Measurements from ENCODE around the gene C19orf33.

C19orf33 gene

GRCh38 chr19:38277549-38277948 is 26.5 kb upstream of the C19orf33 start:
- Histone ChIP-seq H3K9me3 (ENCODE audit: low read depth, low read length) (no peaks in the 10 kb centered on the region), H3K4me3 (no peak overlapping the region), H3K9ac (ENCODE audit: insufficient read length) (no peak overlapping the region), H3K36me3 (ENCODE audit: insufficient read depth, low read length) (no peaks in the 10 kb centered on the region), H3K27ac (no peak overlapping the region)
- no peak for DNase-seq (ENCODE audit: low read depth, low spot score)
- TF ChIP-seq EZH2 (IDR thresholded peaks at IDR 0.05) (no peak), POLR2AphosphoS5 (IDR thresholded peaks at IDR 0.05; ENCODE audit: borderline replicate concordance, low read depth, low read length) (no peak), FOXP2 (optimal IDR thresholded peaks at IDR 0.05; ENCODE audit: control extremely low read depth, extremely low read length, insufficient read depth) (no peak)

DNA sequence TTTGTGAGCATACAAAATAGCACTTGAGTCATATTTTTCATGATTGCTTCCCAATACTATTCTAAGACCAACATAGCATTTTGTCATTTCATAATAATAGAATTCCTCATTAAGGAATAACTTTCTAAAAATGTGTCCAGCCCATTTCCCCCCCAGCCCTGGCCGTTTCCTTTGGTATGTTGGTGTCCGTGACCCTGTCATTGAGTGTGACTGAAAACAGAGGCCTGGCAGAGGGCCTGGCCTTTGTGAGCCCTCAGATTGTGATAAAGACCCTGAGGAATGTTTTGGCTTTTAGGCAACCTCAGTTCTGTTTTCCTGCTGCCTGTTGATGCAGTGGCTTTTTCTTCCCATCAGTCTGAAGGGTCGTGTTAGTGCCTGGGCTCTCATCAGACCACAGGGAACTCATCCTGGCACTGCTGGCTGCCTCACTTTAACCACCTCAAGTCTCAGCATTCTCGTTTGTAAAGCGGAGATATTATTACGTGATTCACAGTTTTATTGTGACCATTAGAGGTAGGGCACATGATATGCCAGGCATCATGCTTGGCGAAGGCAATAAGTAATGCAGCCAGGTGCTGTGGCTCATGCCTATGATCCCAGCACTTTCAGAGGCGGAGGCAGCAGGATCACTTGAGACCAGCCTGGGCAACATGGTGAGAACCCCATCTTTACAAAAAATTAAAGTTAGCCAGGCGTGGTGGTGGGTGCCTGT is 25.9 kb upstream of the C19orf33 start:
- Histone ChIP-seq H3K9me3 (ENCODE audit: low read depth, low read length) (no peaks in the 10 kb centered on the region), H3K9ac (ENCODE audit: insufficient read length) (no peak overlapping the region), H3K36me3 (ENCODE audit: insufficient read depth, low read length) (no peaks in the 10 kb centered on the region), H3K27ac (no peak overlapping the region), H3K4me3 (no peak overlapping the region)
- no peak for DNase-seq (ENCODE audit: low read depth, low spot score)
- no peak for TF ChIP-seq FOXP2 (optimal IDR thresholded peaks at IDR 0.05; ENCODE audit: control extremely low read depth, extremely low read length, insufficient read depth)
- no peak for TF ChIP-seq EZH2 (IDR thresholded peaks at IDR 0.05)

DNA sequence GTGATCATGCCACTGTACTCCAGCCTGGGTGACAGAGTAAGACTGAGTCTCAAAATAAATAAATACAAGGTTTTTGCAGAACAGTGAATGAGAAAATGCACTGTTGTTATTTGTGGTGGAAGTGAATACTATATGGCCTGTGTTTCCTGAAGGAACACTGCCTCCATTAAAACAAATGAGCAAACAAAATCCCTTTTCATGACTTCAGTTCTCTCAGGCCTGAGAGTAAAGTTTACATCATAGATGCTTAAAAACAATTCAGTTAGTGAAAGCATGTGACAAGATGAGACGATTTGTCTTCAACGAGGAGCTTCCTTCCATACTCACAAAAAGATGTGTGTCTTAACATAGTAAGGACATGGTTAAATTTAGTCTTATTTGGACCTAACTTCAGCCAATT is 25.3 kb upstream of the C19orf33 start:
- no peak for TF ChIP-seq EZH2 (IDR thresholded peaks at IDR 0.05)
- no peak for TF ChIP-seq POLR2AphosphoS5 (IDR thresholded peaks at IDR 0.05; ENCODE audit: borderline replicate concordance, low read depth, low read length)
- no peak for TF ChIP-seq FOXP2 (optimal IDR thresholded peaks at IDR 0.05; ENCODE audit: control extremely low read depth, extremely low read length, insufficient read depth)
- Histone ChIP-seq H3K9me3 (ENCODE audit: low read depth, low read length) (no peaks in the 10 kb centered on the region), H3K36me3 (ENCODE audit: insufficient read depth, low read length) (no peaks in the 10 kb centered on the region), H3K4me3 (no peak overlapping the region), H3K27ac (no peak overlapping the region), H3K9ac (ENCODE audit: insufficient read length) (no peak overlapping the region)
- no peak for DNase-seq (ENCODE audit: low read depth, low spot score)

DNA sequence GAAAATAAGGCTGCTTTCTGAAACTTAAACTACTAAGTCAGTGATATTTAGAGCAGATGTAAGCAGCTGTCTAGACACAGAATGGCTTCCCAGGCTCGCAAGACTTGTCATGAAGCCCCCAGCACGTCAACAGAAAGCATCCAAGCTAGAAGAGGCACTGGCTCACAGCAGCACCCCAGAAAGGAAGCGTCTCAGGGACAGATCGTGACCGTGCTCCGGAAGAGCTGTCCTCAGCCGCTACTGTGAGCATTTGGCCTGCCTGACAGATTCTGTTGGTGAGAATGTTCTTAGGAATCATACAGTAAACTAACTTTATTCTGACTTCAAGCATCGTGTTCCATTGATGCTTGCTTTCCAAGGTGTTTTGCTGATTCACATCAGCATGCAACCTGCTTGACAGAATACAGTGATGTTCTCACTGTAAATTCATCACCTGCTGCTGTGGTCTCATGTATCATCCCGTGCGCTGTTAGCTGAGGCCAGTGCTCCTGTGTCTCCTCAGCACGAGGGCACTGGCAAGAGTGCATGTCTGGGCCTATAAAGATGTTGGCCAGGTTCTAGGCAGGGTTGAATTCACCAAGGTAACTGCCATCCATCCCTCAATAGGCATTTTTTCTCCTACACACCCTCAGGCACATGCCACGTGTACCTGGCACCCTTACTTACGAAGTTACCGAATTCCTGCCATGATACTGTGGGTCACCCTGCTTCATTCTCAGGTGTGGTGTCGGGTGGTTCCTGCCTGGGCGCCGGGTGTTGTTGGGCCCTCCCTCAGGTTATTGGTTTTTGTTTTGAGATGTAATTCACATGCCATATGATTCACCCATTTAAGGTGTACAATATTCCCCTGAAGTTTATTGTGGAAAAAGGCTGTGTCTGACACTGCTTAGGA is 23.8 kb upstream of the C19orf33 start:
- no peaks in the 10 kb centered on the region for H3K36me3 ChIP-seq (ENCODE audit: insufficient read depth, low read length)

DNA sequence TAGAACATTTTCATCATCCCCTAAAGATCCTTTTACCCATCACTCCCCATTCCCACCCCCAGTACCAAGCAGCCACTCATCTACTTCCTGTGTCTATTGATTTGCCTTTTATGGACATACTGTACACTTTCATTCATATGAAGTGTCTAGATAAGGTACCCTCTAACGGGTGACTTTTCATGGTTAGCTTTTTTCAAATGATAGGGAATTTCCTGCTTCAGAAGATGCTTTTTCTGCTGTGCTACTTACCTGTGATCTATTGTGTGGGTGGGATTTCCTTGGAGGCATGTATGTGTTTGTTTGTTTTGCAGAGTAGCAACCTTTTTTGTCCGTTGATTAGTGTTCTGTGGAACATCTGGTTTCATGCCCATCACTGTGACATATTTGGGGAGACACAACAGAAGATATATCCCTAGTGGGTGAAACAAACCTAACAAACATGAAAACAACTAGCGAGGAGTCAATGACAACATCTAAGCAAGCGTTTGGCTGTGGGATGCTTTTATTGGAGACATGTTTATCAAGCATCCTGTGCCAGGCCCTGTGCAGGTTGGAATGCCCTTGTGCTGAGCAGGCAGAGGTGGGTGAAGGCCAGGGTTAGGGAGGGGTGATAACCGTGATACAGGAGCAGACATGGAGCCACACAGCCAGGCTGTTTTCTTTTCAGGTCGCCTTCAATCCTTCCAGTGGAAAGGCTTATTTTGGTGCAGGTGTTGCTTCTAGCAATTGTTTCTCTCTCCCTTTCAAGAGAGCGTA is 22.1 kb upstream of the C19orf33 start:
- Histone ChIP-seq H3K4me3 (no peak overlapping the region), H3K9ac (ENCODE audit: insufficient read length) (no peak overlapping the region), H3K36me3 (ENCODE audit: insufficient read depth, low read length) (no peaks in the 10 kb centered on the region), H3K27ac (no peak overlapping the region), H3K9me3 (ENCODE audit: low read depth, low read length) (no peaks in the 10 kb centered on the region)
- no peak for DNase-seq (ENCODE audit: low read depth, low spot score)
- no peak for TF ChIP-seq FOXP2 (optimal IDR thresholded peaks at IDR 0.05; ENCODE audit: control extremely low read depth, extremely low read length, insufficient read depth)
- TF ChIP-seq EZH2 (IDR thresholded peaks at IDR 0.05), result no peak
- no peak for TF ChIP-seq POLR2AphosphoS5 (IDR thresholded peaks at IDR 0.05; ENCODE audit: borderline replicate concordance, low read depth, low read length)

More for the DNA sequence above, 23.8 kb upstream of the C19orf33 start:
- TF ChIP-seq POLR2AphosphoS5 (IDR thresholded peaks at IDR 0.05; ENCODE audit: borderline replicate concordance, low read depth, low read length) (no peak), FOXP2 (optimal IDR thresholded peaks at IDR 0.05; ENCODE audit: control extremely low read depth, extremely low read length, insufficient read depth) (no peak), EZH2 (IDR thresholded peaks at IDR 0.05) (no peak)
- no peak for DNase-seq (ENCODE audit: low read depth, low spot score)
- Histone ChIP-seq H3K4me3 (no peak overlapping the region), H3K9ac (ENCODE audit: insufficient read length) (no peak overlapping the region), H3K9me3 (ENCODE audit: low read depth, low read length) (no peaks in the 10 kb centered on the region), H3K27ac (no peak overlapping the region)

GRCh38 chr19:38283271-38283670 is 20.8 kb upstream of the C19orf33 start:
- TF ChIP-seq EZH2 (IDR thresholded peaks at IDR 0.05) (no peak), FOXP2 (optimal IDR thresholded peaks at IDR 0.05; ENCODE audit: control extremely low read depth, extremely low read length, insufficient read depth) (no peak), POLR2AphosphoS5 (IDR thresholded peaks at IDR 0.05; ENCODE audit: borderline replicate concordance, low read depth, low read length) (no peak)
- no peak overlapping the region for H3K4me3 ChIP-seq
- DNase-seq (ENCODE audit: low read depth, low spot score), result no peak
- H3K36me3 ChIP-seq (ENCODE audit: insufficient read depth, low read length), result no peaks in the 10 kb centered on the region
- H3K9me3 ChIP-seq (ENCODE audit: low read depth, low read length), result no peaks in the 10 kb centered on the region
- no peak overlapping the region for H3K27ac ChIP-seq
- H3K9ac ChIP-seq (ENCODE audit: insufficient read length), result no peak overlapping the region

GRCh38 chr19:38284422-38284821 is 19.6 kb upstream of the C19orf33 start:
- no peak for DNase-seq (ENCODE audit: low read depth, low spot score)
- H3K4me3 ChIP-seq, result no peak overlapping the region
- H3K9ac ChIP-seq (ENCODE audit: insufficient read length), result no peak overlapping the region
- H3K36me3 ChIP-seq (ENCODE audit: insufficient read depth, low read length), result no peaks in the 10 kb centered on the region
- H3K27ac ChIP-seq, result no peak overlapping the region
- no peak for TF ChIP-seq POLR2AphosphoS5 (IDR thresholded peaks at IDR 0.05; ENCODE audit: borderline replicate concordance, low read depth, low read length)
- TF ChIP-seq FOXP2 (optimal IDR thresholded peaks at IDR 0.05; ENCODE audit: control extremely low read depth, extremely low read length, insufficient read depth), result no peak
- no peak for TF ChIP-seq EZH2 (IDR thresholded peaks at IDR 0.05)
- H3K9me3 ChIP-seq (ENCODE audit: low read depth, low read length), result no peaks in the 10 kb centered on the region

GRCh38 chr19:38285567-38285966 is 18.5 kb upstream of the C19orf33 start:
- no peaks in the 10 kb centered on the region for H3K9me3 ChIP-seq (ENCODE audit: low read depth, low read length)
- H3K9ac ChIP-seq (ENCODE audit: insufficient read length), result no peak overlapping the region
- DNase-seq (ENCODE audit: low read depth, low spot score), result no peak
- no peaks in the 10 kb centered on the region for H3K36me3 ChIP-seq (ENCODE audit: insufficient read depth, low read length)
- TF ChIP-seq EZH2 (IDR thresholded peaks at IDR 0.05) (no peak), POLR2AphosphoS5 (IDR thresholded peaks at IDR 0.05; ENCODE audit: borderline replicate concordance, low read depth, low read length) (no peak), FOXP2 (optimal IDR thresholded peaks at IDR 0.05; ENCODE audit: control extremely low read depth, extremely low read length, insufficient read depth) (no peak)
- no peak overlapping the region for H3K4me3 ChIP-seq
- H3K27ac ChIP-seq, result no peak overlapping the region

Measured in SK-N-MC (cell line).